HG03571 (cell line): ENCODE measurements around the gene PLD2.
"Not testable (repeated sequence)": the region's sequence is repeated elsewhere in the genome, so short reads cannot be mapped to it uniquely, and the experiment has no call there.

Experiments used
- ATAC-seq: cut with Tn5 transposase; IDR thresholded peaks from one replicate; pipeline ENCODE4 v1.9.1; 2021; ENCODE audit not compliant: unreplicated experiment

PLD2 gene

DNA sequence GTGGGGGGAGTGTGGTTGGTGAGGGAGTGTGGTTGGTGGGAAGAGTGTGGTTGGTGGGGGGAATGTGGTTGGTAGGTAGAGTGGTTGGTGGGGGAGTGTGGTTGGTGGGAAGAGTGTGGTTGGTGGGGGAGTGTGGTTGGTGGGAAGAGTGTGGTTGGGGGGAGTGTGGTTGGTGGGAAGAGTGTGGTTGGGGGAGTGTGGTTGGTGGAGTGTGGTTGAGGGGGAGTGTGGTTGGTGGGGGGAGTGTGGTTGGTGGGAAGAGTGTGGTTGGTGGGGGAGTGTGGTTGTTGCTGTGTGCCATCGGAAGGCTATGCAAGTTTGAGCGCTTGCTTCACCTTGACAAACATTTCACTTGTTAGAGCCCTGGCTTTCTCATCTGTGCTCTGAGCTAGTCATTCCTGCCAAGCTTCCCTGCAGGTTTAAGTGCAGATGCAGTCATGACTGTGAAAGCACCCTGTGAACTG lies 46.3 kb downstream of the PLD2 start:
- ATAC-seq = no peak

GRCh38 chr17:4854111-4854681 lies 47.2 kb downstream of the PLD2 start:
- no peak for ATAC-seq

DNA sequence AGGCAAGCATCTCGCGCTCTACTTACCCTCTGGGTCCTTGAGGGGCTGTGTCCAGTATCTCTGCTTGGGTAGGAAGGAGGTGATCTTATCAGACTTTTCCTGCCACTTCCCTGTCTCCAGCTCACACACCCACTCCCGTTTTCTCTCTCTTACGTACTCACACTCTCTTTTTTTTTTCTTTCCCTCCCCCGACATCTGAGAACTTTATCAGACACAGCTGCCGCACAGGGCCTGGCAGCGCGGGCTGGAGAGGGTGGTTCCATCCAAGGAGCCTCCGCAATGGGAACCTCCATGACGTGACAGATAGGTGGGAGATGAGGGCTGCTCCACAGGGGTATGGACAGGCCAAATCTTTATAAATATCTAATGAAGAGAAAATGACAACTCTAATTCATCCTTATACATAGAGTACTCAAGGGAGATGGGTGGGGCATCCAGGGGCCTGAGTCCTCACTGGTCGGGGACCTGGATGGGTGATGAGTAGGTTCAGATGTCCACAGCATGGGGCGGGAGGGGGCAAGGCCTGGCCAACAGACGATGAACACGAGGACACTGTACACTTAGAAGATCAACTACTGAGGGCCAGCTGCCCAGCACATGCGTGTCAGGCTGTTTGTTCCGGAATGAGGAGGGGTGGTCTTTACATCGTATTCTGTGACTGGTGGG lies 49.5 kb downstream of the PLD2 start:
- no peak for ATAC-seq

- no peak for ATAC-seq
These were observed 50.0 kb downstream of the PLD2 start for GRCh38 chr17:4856937-4857314.

DNA sequence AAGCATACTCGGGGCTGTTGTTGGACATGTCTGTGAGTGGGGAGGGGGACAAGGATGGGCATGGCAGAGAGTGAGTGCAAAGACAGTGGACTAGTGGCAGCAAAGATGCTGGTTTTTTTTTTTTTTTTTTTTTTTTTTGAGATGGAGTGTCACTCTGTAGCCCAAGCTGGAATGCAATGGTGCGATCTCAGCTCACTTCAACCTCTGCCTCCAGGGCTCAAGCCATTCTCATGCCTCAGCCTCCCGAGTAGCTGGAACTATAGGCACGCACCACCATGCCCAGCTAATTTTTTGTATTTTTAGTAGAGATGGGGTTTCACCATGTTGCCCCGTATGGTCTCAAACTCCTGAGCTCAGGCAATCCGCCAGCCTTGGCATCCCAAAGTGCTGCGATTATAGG lies 50.4 kb downstream of the PLD2 start:
- not testable (repeated sequence) for ATAC-seq

GRCh38 chr17:4858068-4858881 lies 51.3 kb downstream of the PLD2 start:
- ATAC-seq = no peak

- no peak for ATAC-seq
These were observed 51.9 kb downstream of the PLD2 start for GRCh38 chr17:4858882-4859260.

DNA sequence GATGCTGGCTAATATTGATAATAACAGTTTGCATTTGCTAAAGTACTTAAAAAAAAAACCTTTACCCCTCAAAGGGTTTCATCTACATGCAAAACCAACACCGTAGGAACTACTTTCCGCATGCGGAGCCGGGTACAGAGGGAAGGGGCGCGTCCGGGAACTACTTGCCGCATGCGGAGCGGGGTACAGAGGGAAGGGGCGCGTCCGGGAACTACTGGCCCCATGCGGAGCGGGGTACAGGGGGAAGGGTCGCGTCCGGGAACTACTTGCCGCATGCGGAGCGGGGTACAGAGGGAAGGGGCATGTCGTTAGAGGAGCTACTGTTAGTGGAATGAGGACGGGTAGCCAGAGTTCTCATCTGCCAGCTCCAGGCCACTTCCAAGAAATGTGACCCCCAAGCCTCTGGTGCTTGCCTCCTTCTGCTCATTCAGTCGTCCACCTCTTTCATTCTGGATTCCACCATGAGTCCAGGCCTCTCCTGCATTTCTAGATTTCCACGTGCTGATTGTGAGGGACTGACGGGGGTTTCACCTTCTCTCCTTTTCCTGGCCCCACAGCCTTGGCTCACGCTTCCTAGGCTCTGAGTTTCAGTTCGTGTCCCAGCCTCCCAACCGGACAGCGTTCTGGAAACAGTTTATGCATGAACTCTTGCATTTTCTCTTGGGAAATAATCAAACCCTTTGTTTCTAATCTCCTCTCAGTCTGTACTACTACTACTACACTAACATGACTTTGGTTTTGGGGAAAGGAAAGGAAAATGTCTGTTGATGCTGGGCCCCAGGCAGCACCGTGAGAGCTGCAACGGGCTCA lies 53.1 kb downstream of the PLD2 start:
- no peak for ATAC-seq

- no peak for ATAC-seq
These were observed 53.7 kb downstream of the PLD2 start for GRCh38 chr17:4860651-4861050.

- ATAC-seq = no peak
These were observed 54.1 kb downstream of the PLD2 start for GRCh38 chr17:4861052-4861451.

DNA sequence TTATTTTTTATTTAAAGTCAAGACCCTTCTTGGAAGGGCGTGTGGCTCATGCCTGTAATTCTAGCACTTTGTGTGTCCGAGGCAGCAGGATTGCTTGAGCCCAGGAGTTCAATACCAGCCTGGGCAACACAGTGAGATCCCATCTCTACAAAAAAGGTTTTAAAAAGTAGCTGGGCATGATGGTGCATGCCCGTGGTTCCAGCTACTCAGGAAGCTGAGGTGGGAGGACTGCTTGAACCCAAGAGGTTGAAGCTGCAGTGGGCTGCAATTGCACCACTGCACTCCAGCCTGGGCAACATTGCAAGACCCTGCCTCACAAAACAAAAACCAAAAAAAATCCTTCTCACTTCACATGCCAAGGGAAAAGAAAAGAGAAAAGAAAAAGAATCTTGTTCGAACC lies 55.8 kb downstream of the PLD2 start:
- ATAC-seq = no peak

- no peak for ATAC-seq
These were observed 56.4 kb downstream of the PLD2 start for GRCh38 chr17:4863321-4863720.

GRCh38 chr17:4867535-4867934 lies 60.6 kb downstream of the PLD2 start:
- ATAC-seq = not testable (repeated sequence)

GRCh38 chr17:4869058-4869998 lies 62.4 kb downstream of the PLD2 start:
- ATAC-seq = not testable (repeated sequence)

DNA sequence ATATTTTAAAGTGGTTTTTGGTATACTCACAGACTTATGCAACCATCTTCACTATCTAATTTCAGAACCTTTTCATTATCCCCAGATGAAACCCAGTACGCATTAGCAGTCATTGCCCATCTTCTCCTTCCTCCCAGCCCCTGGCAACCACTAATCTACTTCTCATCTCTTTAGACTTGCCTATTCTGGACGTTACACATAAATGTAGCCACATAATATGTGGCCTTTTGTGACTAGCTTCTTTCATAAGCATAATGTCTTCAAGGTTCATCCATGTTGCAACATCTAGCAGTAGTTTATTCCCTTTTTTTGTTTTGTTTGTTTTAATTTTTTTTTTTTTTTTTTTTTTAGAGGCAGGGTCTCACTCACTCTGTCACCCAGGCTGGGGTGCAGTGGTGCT lies 63.9 kb downstream of the PLD2 start:
- no peak for ATAC-seq

DNA sequence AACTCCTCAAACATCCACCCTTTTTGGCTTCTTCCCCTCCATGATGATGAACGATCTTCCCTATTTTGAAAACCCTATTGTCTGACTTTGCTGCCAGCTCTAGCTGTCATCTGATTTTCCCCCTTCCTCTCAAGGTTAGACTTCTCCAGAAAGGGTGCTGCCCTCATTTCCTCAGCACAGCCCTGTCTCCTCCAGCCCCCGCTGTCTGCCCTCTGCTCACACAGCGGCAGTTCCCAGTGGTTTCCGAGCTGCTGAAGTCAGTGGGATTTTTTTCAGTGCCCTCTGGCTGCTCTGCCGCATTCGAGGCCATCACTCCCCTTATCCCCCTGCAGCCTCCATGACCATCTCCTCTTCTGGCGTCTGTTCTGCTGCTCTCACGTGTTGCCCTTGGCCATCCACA lies 65.8 kb downstream of the PLD2 start:
- no peak for ATAC-seq
